SK-MEL-5 (cell line): ENCODE measurements around the gene DCAF11. TPM values are rescaled to one million over a fixed set of nuclear protein-coding genes. Genes with fewer than 3 reads are reported as not detected.

Experiments
- DNase-seq: peaks from one replicate; pipeline ENCODE4 v3.0.0-alpha.2; 2016; ENCODE audit warnings: low read depth, low spot score
- in situ Hi-C: cut with HindIII; loops from 2 replicates; pipeline ENCODE4 v1.10.0; 2016; ENCODE audit warnings: low sequenced_read_pairs, high pct_unique_total_duplicates, low pct_unique_long_range_greater_than_20kb
- polyA plus RNA-seq, 2 experiments: library from polyadenylated mRNA; depleted of rRNA; stranded (reverse); fragments of >200 nt; gene quantifications; 2 replicates each; pipeline ENCODE4 v1.2.3, GENCODE V29; 2015
- total RNA-seq: library from RNA; depleted of rRNA; stranded (reverse); fragments of >200 nt; shearing (Covaris generic); gene quantifications from 2 replicates; pipeline ENCODE4 v1.2.3, GENCODE V29; 2014; rRNA removed

DCAF11 gene
- total RNA-seq = 43.7 and 49.5 TPM in 2 replicates
- polyA plus RNA-seq (2015; cell fraction: cytosol; rRNA removed) = 44.4 and 60.6 TPM in 2 replicates
- 32.9 and 64.7 TPM in 2 replicates for polyA plus RNA-seq (2015; cell fraction: nucleus; rRNA removed)

GRCh38 chr14:24114532-24115421, at the start of gene DCAF11, which contains the start of gene NRL:
TSS of gene DCAF11 (plus strand) at chr14:24114777. CDS start at chr14:24115595, 818 bp downstream.
TSS of gene NRL (minus strand) at chr14:24114949. CDS start at chr14:24082848, 32,101 bp downstream.
- DNase-seq = peak; percentile 99
- in situ Hi-C loops = no loop called here

DNA sequence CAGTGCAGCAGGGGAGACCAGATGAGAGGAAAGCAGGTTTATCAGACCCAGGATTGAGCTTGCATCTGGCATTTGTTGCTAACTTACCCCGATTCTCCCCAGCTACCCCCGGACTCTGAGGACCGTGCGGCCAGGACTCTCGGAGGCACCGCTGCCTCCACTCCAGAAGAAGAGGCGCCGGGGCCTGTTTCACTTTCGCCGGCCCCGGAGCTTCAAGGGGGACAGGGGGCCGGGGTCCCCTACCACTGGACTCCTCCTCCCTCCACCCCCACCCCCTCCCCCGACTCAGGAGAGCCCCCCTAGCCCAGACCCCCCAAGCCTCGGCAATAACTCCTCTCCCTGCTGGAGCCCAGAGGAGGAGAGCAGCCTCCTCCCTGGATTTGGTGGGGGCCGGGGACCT, 49.7 kb upstream of the DCAF11 start:
- in situ Hi-C loops = no loop called here
- DNase-seq = no peak

DNA sequence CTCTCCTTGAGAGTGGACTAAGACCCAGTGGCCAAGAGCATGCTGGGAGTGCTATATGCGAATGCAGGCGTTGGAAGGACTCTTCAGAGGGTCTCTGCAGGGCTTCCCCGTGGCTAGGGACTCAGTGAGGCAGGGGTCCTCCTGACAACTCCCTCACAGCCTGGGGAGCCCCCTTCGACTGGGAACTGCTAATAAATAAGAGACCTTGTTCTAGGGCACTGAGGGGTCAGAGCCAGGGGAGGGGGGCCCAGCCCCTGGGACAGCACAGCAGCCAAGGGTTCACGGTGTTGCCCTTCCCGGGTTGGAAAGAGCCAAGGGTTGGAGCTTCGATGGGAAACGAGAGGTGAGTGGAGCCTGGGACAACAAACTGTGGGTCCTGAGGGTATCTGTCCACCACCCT, 49.2 kb upstream of the DCAF11 start:
- DNase-seq = no peak
- in situ Hi-C loops = no loop called here

- DNase-seq = no peak
- in situ Hi-C loops = no loop called here
These were observed 48.0 kb upstream of the DCAF11 start for GRCh38 chr14:24066496-24067132.

- DNase-seq = no peak
- in situ Hi-C loops = no loop called here
These were observed 47.2 kb upstream of the DCAF11 start for GRCh38 chr14:24067133-24068082.

- in situ Hi-C loops = no loop called here
- no peak for DNase-seq
These were observed 45.7 kb upstream of the DCAF11 start for GRCh38 chr14:24068711-24069410.

DNA sequence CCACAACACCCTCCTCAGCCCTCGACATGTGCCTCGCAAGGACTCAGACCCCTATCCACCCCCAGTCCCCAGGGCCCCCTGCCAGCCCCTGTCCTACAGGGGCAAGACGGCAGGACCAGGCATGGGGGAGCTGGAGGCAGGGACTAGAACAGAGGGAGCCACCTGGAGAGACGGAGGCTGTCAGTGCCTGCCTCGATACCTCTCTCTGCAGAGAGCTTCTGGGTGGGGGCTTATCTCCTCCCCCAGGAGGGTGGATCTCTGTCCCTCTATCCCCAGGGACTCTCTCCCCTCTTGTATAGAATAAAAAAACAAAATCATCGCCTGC, 45.2 kb upstream of the DCAF11 start:
- no peak for DNase-seq

GRCh38 chr14:24070285-24071143, 44.1 kb upstream of the DCAF11 start:
- DNase-seq = no peak
- in situ Hi-C loops = no loop called here

More for the DNA sequence above, 45.2 kb upstream of the DCAF11 start:
- in situ Hi-C loops = no loop called here

- DNase-seq = no peak
- in situ Hi-C loops = no loop called here
These were observed 43.4 kb upstream of the DCAF11 start, which contains the start of gene CPNE6 for GRCh38 chr14:24071144-24071697. TSS of gene CPNE6 (plus strand) at chr14:24071562. CDS start at chr14:24072937, 1,375 bp downstream.

- no peak for DNase-seq
- in situ Hi-C loops = no loop called here
These were observed 42.6 kb upstream of the DCAF11 start for GRCh38 chr14:24071836-24072430.

DNA sequence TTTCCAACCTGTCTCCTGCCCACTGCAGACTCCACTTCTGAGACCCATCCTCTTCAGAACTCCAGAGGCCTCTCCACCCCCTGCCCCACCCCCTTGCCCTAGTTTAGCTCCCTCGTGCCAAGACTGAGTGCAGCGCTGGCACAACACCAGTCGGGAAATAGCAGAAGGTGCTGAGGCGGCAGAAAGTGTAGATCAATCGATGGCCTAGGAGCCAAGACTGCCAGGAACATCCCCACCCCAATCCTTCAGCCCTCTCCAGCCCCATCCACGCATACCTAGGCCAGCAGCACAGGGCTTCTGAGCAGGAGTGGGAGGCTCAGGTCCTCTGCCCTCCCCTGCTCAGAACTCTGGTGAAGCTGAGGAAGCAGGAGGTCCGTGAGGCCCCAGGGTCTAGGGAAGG, 42.1 kb upstream of the DCAF11 start:
- no peak for DNase-seq
- in situ Hi-C loops = no loop called here

- no peak for DNase-seq
- in situ Hi-C loops = no loop called here
These were observed 41.4 kb upstream of the DCAF11 start for GRCh38 chr14:24072881-24073877.

- DNase-seq = no peak
- in situ Hi-C loops = no loop called here
These were observed 39.7 kb upstream of the DCAF11 start for GRCh38 chr14:24074625-24075484.
